Measurements from ENCODE around the gene MMP24.

- TF ChIP-seq CTCF (conservative IDR thresholded peaks at IDR 0.05; ENCODE audit: low read depth, low read length) (no peak), EZH2 (IDR thresholded peaks at IDR 0.05; ENCODE audit: low read length, unreplicated experiment) (no peak), EZH2phosphoT487 (IDR thresholded peaks at IDR 0.05; ENCODE audit: borderline replicate concordance, low read length) (no peak)
Observed at GRCh38 chr20:35251613-35251940, 25.1 kb downstream of the MMP24 start.

Data from PC-3 (cell line).